Jurkat, Clone E6-1 (cell line): Measurements from ENCODE around the gene HMG20A.

Experiments used
- DNase-seq: peaks from one replicate; pipeline ENCODE4 v3.0.0-alpha.2; 2011; ENCODE audit warnings: low read depth, low spot score
- H3K4me3 ChIP-seq: 2 replicates; pipeline ENCODE4 v1.5.1; 2011; ENCODE audit warnings: mild to moderate bottlenecking, low read length, control low read depth, moderate library complexity

HMG20A gene

DNA sequence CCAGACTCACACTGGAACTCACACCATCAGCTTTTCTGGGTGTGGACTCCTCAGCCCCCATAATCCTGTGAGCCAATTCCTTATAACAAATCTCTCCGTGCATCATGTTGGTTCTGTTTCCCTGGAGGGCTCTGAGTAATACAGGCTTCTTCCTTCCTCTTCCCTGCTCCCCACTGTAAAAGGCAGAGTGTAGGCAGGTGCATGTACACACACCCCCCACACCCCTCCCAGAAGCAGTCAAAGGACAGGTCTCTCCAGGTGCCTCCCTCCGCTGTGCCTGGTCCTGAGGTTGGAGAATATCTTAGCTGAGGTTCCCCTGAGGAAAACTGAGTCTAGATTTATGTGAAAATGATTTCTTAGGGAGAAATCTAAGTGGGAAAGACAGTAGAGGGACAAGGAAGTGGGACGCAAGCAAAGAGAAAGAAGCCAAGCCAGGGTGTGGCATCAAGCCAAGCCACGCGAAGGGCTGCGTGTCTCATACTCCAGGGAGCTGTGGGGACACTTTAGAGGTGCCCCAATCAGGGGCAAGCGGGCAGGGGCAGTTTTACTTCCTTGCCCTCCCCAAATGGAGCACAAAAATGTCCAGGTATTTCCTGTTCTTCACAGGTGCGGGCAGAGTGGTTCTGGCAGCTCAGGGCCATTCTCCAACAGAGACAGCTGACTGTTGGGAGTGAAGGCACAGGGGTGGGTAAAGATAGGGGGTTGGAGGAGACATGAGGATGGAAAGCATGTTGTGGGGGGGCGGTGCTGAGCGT, 86.6 kb downstream of the HMG20A start:
- DNase-seq = no peak
- no peak overlapping the region for H3K4me3 ChIP-seq

GRCh38 chr15:77507911-77508310, 87.2 kb downstream of the HMG20A start:
- H3K4me3 ChIP-seq = no peak overlapping the region
- no peak for DNase-seq

DNA sequence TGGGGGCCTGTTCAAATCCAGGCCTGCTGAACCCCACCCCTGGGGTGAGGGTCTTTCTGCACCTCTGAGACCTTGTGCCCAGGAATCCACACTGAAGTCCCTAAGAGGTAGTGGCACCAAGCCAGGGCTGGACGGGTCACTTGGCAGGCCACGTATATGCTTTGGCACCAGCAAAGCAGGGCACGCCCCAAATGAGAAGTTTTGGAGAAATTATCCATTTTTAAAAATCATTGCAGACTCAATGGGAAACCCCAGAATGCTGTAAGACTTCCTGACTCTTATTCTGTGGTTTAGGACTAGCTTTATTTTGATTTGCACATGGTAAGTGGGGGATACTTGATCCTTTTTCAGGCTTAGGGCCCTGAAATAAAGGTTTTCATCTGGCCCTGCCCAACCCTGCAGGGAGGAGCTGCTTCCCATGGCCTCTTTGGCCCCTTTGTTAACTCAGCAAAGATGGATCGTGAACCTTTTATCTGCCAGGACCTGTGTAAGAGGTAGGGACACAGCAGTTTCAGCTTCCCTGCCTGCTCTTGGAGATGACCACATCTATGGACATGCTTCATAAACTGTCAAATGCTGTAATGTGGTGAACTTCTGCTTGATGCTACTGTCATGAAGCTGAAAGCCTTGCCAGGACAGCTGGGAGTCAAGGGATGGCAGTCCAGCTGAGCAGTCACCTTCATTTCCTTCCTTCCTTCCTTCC, 88.0 kb downstream of the HMG20A start:
- H3K4me3 ChIP-seq = no peak overlapping the region

GRCh38 chr15:77510066-77511057, 89.7 kb downstream of the HMG20A start:
- H3K4me3 ChIP-seq = no peak overlapping the region
- no peak for DNase-seq

More for the DNA sequence above, 88.0 kb downstream of the HMG20A start:
- DNase-seq = no peak

- no peak overlapping the region for H3K4me3 ChIP-seq
- DNase-seq = no peak
These were observed 91.2 kb downstream of the HMG20A start for GRCh38 chr15:77511869-77512268.

- DNase-seq = no peak
- no peak overlapping the region for H3K4me3 ChIP-seq
These were observed 92.5 kb downstream of the HMG20A start for GRCh38 chr15:77513226-77513625.

- DNase-seq = no peak
- no peak overlapping the region for H3K4me3 ChIP-seq
These were observed 94.1 kb downstream of the HMG20A start for GRCh38 chr15:77514641-77515402.

DNA sequence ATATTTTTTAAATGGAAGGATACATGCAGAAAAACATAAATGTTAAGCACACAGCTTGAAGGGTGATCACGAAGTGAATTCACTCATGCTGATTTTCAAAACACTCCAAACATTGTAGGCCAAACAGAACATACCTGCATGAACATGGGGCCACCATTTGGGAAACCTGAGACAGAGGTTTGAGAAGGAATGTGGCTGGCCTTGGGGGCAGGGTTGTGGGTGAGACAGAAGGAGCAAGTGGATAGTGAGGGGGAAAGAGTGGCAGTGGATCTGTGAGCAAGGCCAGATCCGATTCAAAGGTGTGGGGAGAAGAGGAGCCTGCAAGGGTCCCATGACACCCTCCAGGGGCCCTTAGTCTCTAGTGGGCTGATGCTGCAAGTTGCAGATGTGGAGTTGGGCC, 94.9 kb downstream of the HMG20A start:
- no peak overlapping the region for H3K4me3 ChIP-seq
- DNase-seq = no peak

- no peak for DNase-seq
These were observed 95.4 kb downstream of the HMG20A start for GRCh38 chr15:77516076-77516475.

DNA sequence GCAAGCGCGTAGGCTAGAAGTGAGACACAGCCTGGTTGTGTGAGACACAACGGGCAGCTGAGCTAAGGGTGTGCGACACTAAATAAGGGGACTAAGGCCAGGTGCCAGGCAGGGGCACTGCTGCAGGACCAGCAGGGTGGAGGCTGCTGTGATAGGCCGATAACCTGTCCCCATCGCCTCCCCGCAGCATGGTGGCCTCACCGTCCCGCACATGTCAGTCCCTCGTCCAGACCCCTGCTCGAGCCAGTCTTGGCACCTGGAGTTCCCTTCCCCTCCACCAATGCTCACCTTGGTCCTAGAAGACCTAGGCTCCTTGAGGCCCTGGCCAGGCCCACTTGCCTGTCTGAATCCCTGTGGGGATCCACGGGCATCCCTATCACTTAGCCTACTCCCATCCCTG, 96.1 kb downstream of the HMG20A start:
- no peak for DNase-seq

More at GRCh38 chr15:77516076-77516475, 95.4 kb downstream of the HMG20A start:
- H3K4me3 ChIP-seq = no peak overlapping the region

DNA sequence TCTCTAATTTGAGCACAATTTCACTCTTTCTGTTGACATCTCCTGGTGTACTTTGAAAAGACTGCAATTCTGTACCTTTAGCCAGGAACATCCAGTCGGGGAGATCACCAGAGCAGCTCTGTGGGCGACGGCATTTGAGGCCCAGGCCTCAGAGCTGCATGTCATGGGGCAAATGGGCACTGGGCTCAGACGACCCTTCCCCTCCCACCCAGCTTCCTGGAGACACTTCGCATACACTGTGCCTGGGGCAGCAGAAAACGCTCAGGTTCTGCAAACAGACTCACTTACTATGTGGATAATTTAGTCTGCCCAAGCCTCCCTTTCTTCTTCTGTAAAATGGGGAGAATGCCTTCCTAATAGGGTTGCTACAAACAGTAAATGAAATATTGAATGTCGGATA, 96.9 kb downstream of the HMG20A start:
- no peak for DNase-seq
- no peak overlapping the region for H3K4me3 ChIP-seq

More for the DNA sequence above, 96.1 kb downstream of the HMG20A start:
- no peak overlapping the region for H3K4me3 ChIP-seq

DNA sequence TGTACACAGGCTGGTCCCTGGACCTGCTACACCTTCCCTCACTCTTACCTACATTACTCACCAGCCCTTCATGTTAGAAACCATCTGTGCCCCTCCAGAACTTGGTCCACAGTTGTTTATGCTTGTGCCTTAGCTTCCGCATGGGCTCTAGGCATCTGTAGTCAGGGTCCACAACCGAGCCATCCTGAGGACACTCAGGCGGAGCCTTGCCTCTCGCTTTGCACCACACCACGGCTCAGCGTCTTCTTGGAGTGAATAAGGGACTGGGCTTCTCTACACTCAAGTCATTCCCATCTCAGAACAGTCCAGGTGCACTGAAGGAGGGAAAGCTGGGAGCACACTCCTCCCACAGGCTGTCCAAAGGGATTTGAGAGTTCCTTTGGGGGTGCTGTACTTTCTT, 97.8 kb downstream of the HMG20A start:
- H3K4me3 ChIP-seq = no peak overlapping the region
- no peak for DNase-seq

GRCh38 chr15:77519540-77519939, 98.9 kb downstream of the HMG20A start:
- H3K4me3 ChIP-seq = no peak overlapping the region
- DNase-seq = no peak

DNA sequence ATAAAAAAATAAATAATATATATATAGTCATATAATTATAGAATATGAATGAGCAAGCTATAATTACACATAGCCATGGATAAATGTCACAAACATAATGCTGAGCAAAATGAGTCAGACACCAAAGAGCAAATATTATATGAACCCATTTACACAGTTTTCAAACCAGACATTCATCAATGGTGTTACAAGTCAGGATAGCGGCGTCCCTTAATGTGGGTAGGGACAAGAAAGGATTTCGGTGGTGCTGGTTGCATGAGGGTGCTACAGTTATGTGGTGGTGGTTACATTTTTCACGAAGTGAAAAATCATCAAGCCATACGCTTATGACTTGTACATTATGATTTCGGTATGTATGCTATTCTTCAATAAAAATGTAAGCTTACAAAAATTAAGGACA, 100.5 kb downstream of the HMG20A start:
- DNase-seq = no peak

GRCh38 chr15:77525400-77525811, 104.7 kb downstream of the HMG20A start:
- DNase-seq = no peak
- H3K4me3 ChIP-seq = no peak overlapping the region

More for the DNA sequence above, 100.5 kb downstream of the HMG20A start:
- H3K4me3 ChIP-seq = no peak overlapping the region

- DNase-seq = no peak
- no peak overlapping the region for H3K4me3 ChIP-seq
These were observed 105.4 kb downstream of the HMG20A start for GRCh38 chr15:77525907-77526594.

DNA sequence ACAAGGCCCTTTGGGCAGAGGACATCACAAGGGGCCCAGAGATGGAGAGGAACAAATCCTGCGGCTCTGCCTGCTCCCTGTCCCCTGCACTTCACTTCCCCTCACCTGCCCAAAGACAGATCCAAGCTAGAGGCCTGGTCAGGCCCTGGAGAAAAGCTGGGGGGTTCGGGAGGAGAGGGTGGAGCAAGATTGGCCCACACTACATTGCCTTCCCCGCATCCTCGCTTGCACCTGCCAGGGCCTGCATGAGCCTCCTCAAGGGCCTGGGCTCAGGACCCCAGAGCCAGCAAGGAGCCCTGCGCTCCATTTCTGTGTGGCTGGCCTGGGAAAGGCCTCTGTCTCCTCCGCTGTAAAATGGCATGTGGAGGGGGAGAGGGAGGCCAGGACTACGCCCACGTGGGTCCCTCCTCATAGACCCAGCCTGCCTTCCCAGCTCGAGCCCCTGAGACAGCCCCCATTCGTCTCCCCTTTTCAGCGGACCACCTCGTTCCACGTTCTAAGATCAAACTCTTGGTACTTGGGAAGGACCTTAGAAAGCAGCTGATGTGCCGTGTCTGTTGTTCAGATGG, 106.0 kb downstream of the HMG20A start:
- H3K4me3 ChIP-seq = no peak overlapping the region
- no peak for DNase-seq
